Chondrocyte (in vitro differentiated cells): ENCODE results near the gene EVA1C. TPM values are rescaled to one million over a fixed set of nuclear protein-coding genes. Genes with fewer than 3 reads are reported as not detected.

Experiments
- DNase-seq: peaks from one replicate; pipeline ENCODE4 v3.0.0; 2021; ENCODE audit warnings: mixed read lengths, low spot score
- H3K27ac Mint-ChIP-seq: one replicate; pipeline ENCODE4 v1.8.0; 2021; ENCODE audit warnings: mild to moderate bottlenecking, moderate library complexity, mixed read lengths; ENCODE audit not compliant: unreplicated experiment
- H3K27me3 Mint-ChIP-seq: 2 replicates; pipeline ENCODE4 v1.8.0; 2021; ENCODE audit warnings: low read depth, mixed read lengths
- H3K36me3 Mint-ChIP-seq: 2 replicates; pipeline ENCODE4 v1.8.0; 2021; ENCODE audit warnings: low read depth, mixed read lengths
- H3K4me1 Mint-ChIP-seq: 2 replicates; pipeline ENCODE4 v1.8.0; 2021; ENCODE audit warnings: low read depth, mild to moderate bottlenecking, mixed read lengths
- H3K4me3 Mint-ChIP-seq: one replicate; pipeline ENCODE4 v1.8.0; 2021; ENCODE audit warnings: mild to moderate bottlenecking, moderate library complexity, mixed read lengths; ENCODE audit not compliant: unreplicated experiment
- H3K9me3 Mint-ChIP-seq: 2 replicates; pipeline ENCODE4 v1.8.0; 2021; ENCODE audit warnings: low read depth, mixed read lengths
- total RNA-seq: library from RNA; stranded (reverse); gene quantifications from 3 replicates; pipeline ENCODE4 v1.2.1, GENCODE V29; 2021
- TF ChIP-seq, protein P1 (sequence below): fragments of 200-600 bp; sonication (generic); IDR thresholded peaks from 2 replicates; pipeline ENCODE4 v1.5.0; 2021; ENCODE audit warnings: antibody characterized with exemption, mild to moderate bottlenecking, moderate library complexity

Gene EVA1C
- total RNA-seq, 1 donor from 2014 or later: 2.0 TPM

DNA sequence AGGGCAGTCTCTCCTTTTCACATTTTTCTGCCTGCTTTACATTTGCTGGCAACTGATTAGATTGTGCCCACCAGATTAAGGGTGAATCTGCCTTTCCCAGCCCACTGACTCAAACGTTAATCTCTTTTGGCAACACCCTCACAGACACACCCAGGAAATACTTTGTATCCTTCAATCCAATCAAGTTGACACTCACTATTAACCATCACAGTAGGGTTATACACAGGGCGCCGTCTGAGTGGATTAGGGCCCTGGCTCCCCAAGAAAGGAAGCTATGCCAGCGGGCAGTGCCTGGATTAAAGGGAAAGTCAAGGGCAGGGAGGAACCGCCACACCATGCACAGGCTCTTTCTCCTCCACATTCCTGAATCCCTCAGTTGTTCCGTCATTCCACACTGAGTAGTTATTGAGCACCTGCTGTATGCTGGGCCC is 56.2 kb downstream of the EVA1C start:
- no peaks in the 10 kb centered on the region for H3K36me3 Mint-ChIP-seq
- no peak overlapping the region for H3K4me3 Mint-ChIP-seq
- peak; percentile 44 for DNase-seq
- no peaks in the 10 kb centered on the region for H3K9me3 Mint-ChIP-seq
- H3K27me3 Mint-ChIP-seq: peaks cover 3% of the 10 kb centered on the region
- H3K27ac Mint-ChIP-seq: no peak overlapping the region
- TF ChIP-seq, protein P1, sequence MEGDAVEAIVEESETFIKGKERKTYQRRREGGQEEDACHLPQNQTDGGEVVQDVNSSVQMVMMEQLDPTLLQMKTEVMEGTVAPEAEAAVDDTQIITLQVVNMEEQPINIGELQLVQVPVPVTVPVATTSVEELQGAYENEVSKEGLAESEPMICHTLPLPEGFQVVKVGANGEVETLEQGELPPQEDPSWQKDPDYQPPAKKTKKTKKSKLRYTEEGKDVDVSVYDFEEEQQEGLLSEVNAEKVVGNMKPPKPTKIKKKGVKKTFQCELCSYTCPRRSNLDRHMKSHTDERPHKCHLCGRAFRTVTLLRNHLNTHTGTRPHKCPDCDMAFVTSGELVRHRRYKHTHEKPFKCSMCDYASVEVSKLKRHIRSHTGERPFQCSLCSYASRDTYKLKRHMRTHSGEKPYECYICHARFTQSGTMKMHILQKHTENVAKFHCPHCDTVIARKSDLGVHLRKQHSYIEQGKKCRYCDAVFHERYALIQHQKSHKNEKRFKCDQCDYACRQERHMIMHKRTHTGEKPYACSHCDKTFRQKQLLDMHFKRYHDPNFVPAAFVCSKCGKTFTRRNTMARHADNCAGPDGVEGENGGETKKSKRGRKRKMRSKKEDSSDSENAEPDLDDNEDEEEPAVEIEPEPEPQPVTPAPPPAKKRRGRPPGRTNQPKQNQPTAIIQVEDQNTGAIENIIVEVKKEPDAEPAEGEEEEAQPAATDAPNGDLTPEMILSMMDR: no peak
- H3K4me1 Mint-ChIP-seq: peaks cover 12% of the 10 kb centered on the region

DNA sequence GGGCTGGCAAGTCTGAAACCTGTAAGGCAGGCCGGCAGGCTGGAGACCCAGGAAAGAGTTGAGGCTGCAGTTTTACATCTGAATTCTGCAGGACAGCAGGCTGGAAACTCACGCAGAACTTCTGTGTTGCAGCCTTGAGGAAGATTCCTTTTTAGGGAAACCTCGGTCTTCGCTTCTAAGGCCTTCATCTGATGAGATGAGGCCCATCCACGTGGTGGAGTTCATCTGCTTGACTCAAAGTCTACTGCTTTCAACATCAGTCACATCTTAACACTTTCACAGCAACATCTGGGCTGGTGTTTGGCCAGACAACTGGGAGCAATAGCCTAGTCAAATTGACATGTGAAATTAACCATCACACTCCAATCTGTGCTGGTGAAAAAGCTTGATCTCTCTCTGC is 57.1 kb downstream of the EVA1C start:
- Mint-ChIP-seq H3K27ac (no peak overlapping the region), H3K4me3 (no peak overlapping the region), H3K36me3 (peaks cover 1% of the 10 kb centered on the region), H3K9me3 (no peaks in the 10 kb centered on the region), H3K4me1 (peaks cover 9% of the 10 kb centered on the region), H3K27me3 (peaks cover 3% of the 10 kb centered on the region)
- TF ChIP-seq, protein P1: no peak
- peak; percentile 9 for DNase-seq

DNA sequence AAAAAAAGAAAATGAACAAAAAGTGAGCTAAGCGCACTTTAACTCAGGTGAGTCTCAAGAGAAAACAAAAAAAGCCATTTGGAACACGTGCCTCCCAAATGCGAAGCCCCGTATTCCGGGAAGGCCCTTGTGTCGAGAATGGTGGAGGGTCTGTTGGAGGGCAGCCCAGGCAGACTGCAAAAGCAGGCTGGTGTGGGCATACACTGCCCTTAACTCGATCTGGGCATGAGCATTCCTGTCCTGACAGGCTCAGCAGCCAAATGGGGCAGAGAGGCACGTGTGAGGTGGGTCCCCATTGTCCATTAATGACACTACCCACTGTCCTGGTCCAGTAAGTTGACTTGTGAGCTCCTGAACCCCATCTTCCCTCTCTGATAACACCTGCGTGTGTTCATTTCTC is 57.7 kb downstream of the EVA1C start:
- H3K4me3 Mint-ChIP-seq: no peak overlapping the region
- peak; percentile 21 for DNase-seq
- peaks cover 11% of the 10 kb centered on the region for H3K4me1 Mint-ChIP-seq
- no peaks in the 10 kb centered on the region for H3K9me3 Mint-ChIP-seq
- H3K36me3 Mint-ChIP-seq: peaks cover 1% of the 10 kb centered on the region
- H3K27me3 Mint-ChIP-seq: peaks cover 3% of the 10 kb centered on the region
- TF ChIP-seq, protein P1: no peak
- H3K27ac Mint-ChIP-seq: no peak overlapping the region

DNA sequence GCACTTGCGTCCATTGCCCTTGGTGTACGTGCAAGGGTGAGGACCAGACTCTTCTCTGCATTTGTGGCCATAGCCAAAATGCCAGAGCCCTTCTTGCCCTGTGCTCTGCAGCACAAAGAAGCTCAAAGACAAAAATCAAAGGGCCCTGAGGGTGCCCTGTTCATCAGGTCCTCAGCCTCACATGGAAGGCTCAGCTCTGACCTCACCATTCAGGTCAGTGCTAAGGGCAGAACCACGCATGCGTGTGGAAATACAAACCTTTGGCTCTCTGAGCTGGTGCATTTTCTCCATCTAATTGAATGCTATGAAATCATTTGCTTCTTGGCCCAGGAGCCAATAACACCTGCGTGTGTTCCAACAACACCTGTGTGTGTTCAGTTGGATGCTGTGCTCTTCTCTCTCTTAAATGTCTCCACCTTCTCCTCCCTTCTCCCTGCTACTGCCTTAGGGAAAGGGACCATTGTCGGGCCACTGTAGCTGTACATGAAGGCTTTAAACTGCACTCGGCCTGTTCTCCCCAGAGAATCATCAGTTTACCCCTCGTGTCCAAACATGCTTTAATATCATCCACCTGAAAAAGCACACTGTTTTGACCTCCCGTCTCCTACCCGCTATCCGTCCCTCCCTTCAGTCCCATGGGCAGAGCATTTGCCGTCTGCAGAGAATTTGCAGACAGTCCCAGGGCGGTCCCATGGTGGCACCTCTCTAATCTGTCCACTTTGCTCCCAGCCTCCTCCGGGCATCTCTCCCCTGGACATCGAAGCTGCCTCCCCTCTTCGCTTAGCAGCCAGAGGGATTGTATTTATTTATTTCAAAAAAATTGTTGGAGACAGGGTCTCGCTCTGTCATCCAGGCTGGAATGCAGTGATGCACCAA is 60.6 kb downstream of the EVA1C start:
- peaks cover 20% of the 10 kb centered on the region for H3K4me1 Mint-ChIP-seq
- peaks cover 3% of the 10 kb centered on the region for H3K27me3 Mint-ChIP-seq
- peak; percentile 59 for DNase-seq
- no peak overlapping the region for H3K4me3 Mint-ChIP-seq
- H3K36me3 Mint-ChIP-seq: peaks cover 1% of the 10 kb centered on the region
- H3K9me3 Mint-ChIP-seq: no peaks in the 10 kb centered on the region
- H3K27ac Mint-ChIP-seq: no peak overlapping the region
- TF ChIP-seq, protein P1: no peak

DNA sequence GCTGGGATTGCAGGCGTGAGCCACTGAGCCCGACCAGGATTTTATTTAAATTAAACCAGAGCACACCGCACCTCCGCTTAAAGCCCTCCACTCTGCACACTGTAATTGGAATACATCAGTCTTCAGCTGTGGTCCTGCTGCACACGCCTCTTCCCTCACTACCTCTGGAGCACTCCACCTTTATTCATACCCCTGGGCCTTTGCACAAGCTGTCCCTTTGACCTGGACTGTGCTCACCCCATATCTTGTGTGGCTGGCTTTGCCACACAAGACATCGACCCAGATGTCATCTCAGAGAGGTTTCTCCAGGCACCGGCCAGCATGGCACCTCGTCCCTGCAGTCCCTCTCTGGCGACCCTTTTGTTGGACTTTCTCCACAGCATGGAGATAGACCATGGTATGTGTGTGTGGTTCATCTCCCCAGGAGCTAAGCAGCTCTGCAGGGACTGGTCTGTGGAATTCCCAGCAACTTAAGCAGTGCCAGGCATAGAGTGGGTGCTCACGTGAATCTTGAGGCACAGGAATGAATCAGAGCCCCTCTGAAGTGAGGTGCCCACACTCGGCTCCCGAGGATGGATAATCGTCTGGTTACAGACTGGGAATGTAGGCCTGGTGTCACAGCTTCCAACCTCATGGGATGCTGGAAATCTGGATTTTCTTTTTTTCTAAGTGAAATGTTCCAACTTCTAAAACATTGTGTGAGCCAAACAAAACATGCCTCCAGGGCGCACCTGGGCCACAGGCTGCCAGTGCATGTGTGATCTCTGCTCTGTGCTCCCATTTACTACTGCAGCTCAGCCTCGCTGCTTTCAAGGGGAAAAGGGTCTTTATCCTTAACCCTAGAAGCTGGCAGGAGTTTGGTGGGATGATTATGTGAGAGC is 61.9 kb downstream of the EVA1C start:
- peaks cover 1% of the 10 kb centered on the region for H3K36me3 Mint-ChIP-seq
- H3K4me3 Mint-ChIP-seq: no peak overlapping the region
- DNase-seq: peak; percentile 47
- peaks cover 26% of the 10 kb centered on the region for H3K4me1 Mint-ChIP-seq
- no peaks in the 10 kb centered on the region for H3K9me3 Mint-ChIP-seq
- TF ChIP-seq, protein P1: no peak
- H3K27ac Mint-ChIP-seq: no peak overlapping the region
- H3K27me3 Mint-ChIP-seq: peaks cover 3% of the 10 kb centered on the region
